Endothelial cell of umbilical vein (primary cell): Measurements from ENCODE around the gene R3HDM2. TPM values are rescaled to one million over a fixed set of nuclear protein-coding genes. Genes with fewer than 3 reads are reported as not detected.

Experiments
- BruUV-seq: library from RNA; stranded (reverse); fragments of 400-500 nt; replicated peaks from 2 replicates; lab custom pipeline; 2021; lab: Mats Ljungman, UMichigan
- CTCF ChIA-PET: fragments of 300-600, 350-600 bp; sonication (Branson Sonifier 250); formaldehyde crosslinking; loops from one replicate; lab custom pipeline; 2021; ENCODE audit warnings: antibody characterized with exemption, inconsistent platforms; lab: Charles Lee
- POLR2A ChIA-PET: fragments of 300-600, 350-600 bp; sonication (Branson Sonifier 250); formaldehyde crosslinking; loops from one replicate; lab custom pipeline; 2021; ENCODE audit warnings: antibody characterized with exemption, inconsistent platforms; lab: Charles Lee
- DNase-seq: peaks from one replicate; pipeline ENCODE4 v3.0.0-alpha.2; 2011; ENCODE audit warnings: low read depth, low spot score
- FAIRE-seq: peaks from 2 replicates; lab custom pipeline; 2011; peaks lifted over from hg19 to GRCh38; lab: Jason Lieb, UNC
- H2AFZ ChIP-seq: 2 replicates; pipeline ENCODE4 v1.6.0; 2012; ENCODE audit warnings: low read depth, low read length, control low read depth, inconsistent platforms
- H3K27ac ChIP-seq: 2 replicates; pipeline ENCODE4 v1.5.1; 2011; ENCODE audit warnings: low read depth, mild to moderate bottlenecking, control low read depth, low read length, moderate library complexity; ENCODE audit not compliant: insufficient read depth
- H3K27me3 ChIP-seq, 2 experiments: 2 replicates each; pipeline versions ENCODE4 v1.6.0 to v1.6.1; 2011; ENCODE audit warnings: low read length in 2 of 2, mixed read lengths in 1 of 2; ENCODE audit not compliant: control insufficient read depth in 2 of 2, insufficient read depth in 2 of 2
- H3K36me3 ChIP-seq, 2 experiments: 2 replicates in 1 of 2; 3 replicates in 1 of 2; pipeline ENCODE4 v1.5.1; 2011; ENCODE audit warnings: low read length in 2 of 2, mild to moderate bottlenecking in 1 of 2, moderate library complexity in 1 of 2; ENCODE audit not compliant: control insufficient read depth in 2 of 2, insufficient read depth in 2 of 2; ENCODE audit errors: extremely low read depth in 1 of 2
- H3K4me1 ChIP-seq: 3 replicates; pipeline ENCODE4 v1.5.1; 2011; ENCODE audit warnings: mild to moderate bottlenecking, low read length; ENCODE audit not compliant: control insufficient read depth, insufficient read depth; ENCODE audit errors: extremely low read depth
- H3K4me2 ChIP-seq: 2 replicates; pipeline ENCODE4 v1.6.1; 2011; ENCODE audit warnings: low read length, control low read depth, mixed read lengths; ENCODE audit not compliant: insufficient read depth
- H3K4me3 ChIP-seq, 3 experiments: fragments of 200-600 bp in 1 of 3; sonication (generic), shearing (Covaris generic) in 1 of 3; replicated peaks in 1 of 3; 2 replicates each; pipeline ENCODE4 v1.5.1; 2011 to 2016; ENCODE audit warnings: control low read depth in 3 of 3, low read length in 3 of 3, mild to moderate bottlenecking in 2 of 3, inconsistent platforms in 1 of 3, low read depth in 1 of 3, moderate library complexity in 1 of 3; ENCODE audit not compliant: insufficient read depth in 1 of 3
- H3K79me2 ChIP-seq: 2 replicates; pipeline ENCODE4 v1.6.0; 2012; ENCODE audit warnings: low read length, inconsistent platforms; ENCODE audit not compliant: control insufficient read depth, insufficient read depth
- H3K9ac ChIP-seq: replicated peaks from 2 replicates; pipeline ENCODE3; 2011; ENCODE audit warnings: low read length, control low read depth; ENCODE audit not compliant: insufficient read depth; ENCODE audit errors: extremely low read depth
- H3K9me1 ChIP-seq: replicated peaks from 3 replicates; pipeline ENCODE4 v1.6.0; 2011; ENCODE audit warnings: mild to moderate bottlenecking, low read length; ENCODE audit not compliant: control insufficient read depth, insufficient read depth; ENCODE audit errors: extremely low read depth
- H3K9me3 ChIP-seq: replicated peaks from 2 replicates; pipeline ENCODE4 v1.5.1; 2012; ENCODE audit warnings: low read length, inconsistent platforms; ENCODE audit not compliant: control insufficient read depth, insufficient read depth
- H4K20me1 ChIP-seq: replicated peaks from 2 replicates; pipeline ENCODE3; 2011; ENCODE audit warnings: mild to moderate bottlenecking, low read length; ENCODE audit not compliant: control insufficient read depth, insufficient read depth; ENCODE audit errors: extremely low read depth
- EZH2 ChIP-seq: IDR thresholded peaks from 2 replicates; pipeline ENCODE4 v1.6.1; 2012; ENCODE audit warnings: borderline replicate concordance, low read depth, mild to moderate bottlenecking, moderate library complexity, low read length, inconsistent platforms; ENCODE audit not compliant: severe bottlenecking
- JUN ChIP-seq: IDR thresholded peaks from 2 replicates; pipeline ENCODE4 v1.6.1; 2011; ENCODE audit warnings: borderline replicate concordance, low read depth; ENCODE audit not compliant: insufficient read length, insufficient read depth
- MYC ChIP-seq: IDR thresholded peaks from one replicate; pipeline ENCODE4 v1.6.1; 2011; ENCODE audit warnings: mild to moderate bottlenecking, low read depth, low read length
- POLR2AphosphoS5 ChIP-seq: IDR thresholded peaks from 2 replicates; pipeline ENCODE4 v1.6.1; 2012; ENCODE audit warnings: low read depth, mild to moderate bottlenecking, control low read depth, low read length, moderate library complexity; ENCODE audit not compliant: insufficient read depth
- dilution Hi-C: fragments of 300-500 bp; cut with MboI; formaldehyde crosslinking; loops from one replicate; pipeline ENCODE4 v1.15.0; 2019; ENCODE audit warnings: low sequenced_read_pairs; ENCODE audit not compliant: extremely low pct_ligation_motif_present
- intact Hi-C: fragments of 100-400 bp; cut with micrococcal nuclease; formaldehyde crosslinking; loops from one replicate; pipeline ENCODE4 v1.10.0; 2022
- polyA plus RNA-seq, 4 experiments: library from polyadenylated mRNA; depleted of rRNA in 3 of 4; stranded (reverse) in 3 of 4; unstranded in 1 of 4; fragments of >200 nt; gene quantifications; 2 replicates each; pipeline versions ENCODE4 v1.2.1 to v1.2.3, GENCODE V29; 2011 to 2012; ENCODE audit warnings: missing spikeins in 1 of 4
- total RNA-seq: library from RNA; stranded (reverse); gene quantifications from 2 replicates; pipeline ENCODE4 v1.2.3, GENCODE V29; 2021

Gene R3HDM2
- total and polyA plus RNA-seq, 2 donors (not counting 3 experiments of a cell fraction or from before 2014, with no cell fraction given) = 26.1 to 31.3 TPM

- no peaks in the 10 kb centered on the region for H3K9me3 ChIP-seq
- no peak for FAIRE-seq
- H3K9ac ChIP-seq = no peak overlapping the region
- no peaks in the 10 kb centered on the region for H3K36me3 ChIP-seq
- peaks cover 5 to 10% of the 10 kb centered on the region in 2 experiments for H3K27me3 ChIP-seq
- no peaks in the 10 kb centered on the region for H3K79me2 ChIP-seq
- H4K20me1 ChIP-seq = no peaks in the 10 kb centered on the region
- no peak overlapping the region for H3K27ac ChIP-seq
- POLR2A ChIA-PET = interaction anchor here (0.6 kb wide), 1 partner anchor 146 kb away, joined by 4 read pairs; no protein-coding TSS in a partner anchor
- TF ChIP-seq POLR2AphosphoS5 = no peak
- H3K4me3 ChIP-seq = no peak overlapping the region
- BruUV-seq = no TSS peak
- no peak for DNase-seq
- no peak overlapping the region for H2AFZ ChIP-seq
- CTCF ChIA-PET = no interaction called here
- H3K4me2 ChIP-seq = no peak overlapping the region
- H3K9me1 ChIP-seq = no peaks in the 10 kb centered on the region
- peaks cover 14% of the 10 kb centered on the region for H3K4me1 ChIP-seq
- dilution Hi-C loops (no loop called here), intact Hi-C loops (no loop called here)
Measured at GRCh38 chr12:57460468-57460784, 29.6 kb upstream of the R3HDM2 start.

GRCh38 chr12:57459750-57460467 lies 29.1 kb upstream of the R3HDM2 start, which contains the start of gene GLI1:
GLI1 (plus strand) TSS chr12:57459785; CDS start chr12:57463692, 3,907 bp downstream.
- no peaks in the 10 kb centered on the region for H4K20me1 ChIP-seq
- peak within 1 kb of the TSS; percentile 25 for H3K27ac ChIP-seq
- peak within 1 kb of the TSS; percentile 37 to 63 (median 55) for H3K4me3 ChIP-seq
- H3K36me3 ChIP-seq = no peaks in the 10 kb centered on the region
- peak within 1 kb of the TSS; percentile 36 for H3K9ac ChIP-seq
- CTCF ChIA-PET = interaction anchor here (0.6 to 2.0 kb wide), 30 partner anchors 9 to 1486 kb away, joined by 3 to 27 read pairs (median 4); partner anchors contain the start of genes B4GALNT1, RAB5B and SHMT2
- intact Hi-C loops (loop anchor here (1.0 to 2.0 kb wide), 2 partner anchors 28 to 161 kb away; partner anchors contain the start of gene MARS1), dilution Hi-C loops (no loop called here)
- H3K4me1 ChIP-seq = peaks cover 14% of the 10 kb centered on the region
- no peaks in the 10 kb centered on the region for H3K9me3 ChIP-seq
- BruUV-seq = no TSS peak
- FAIRE-seq (no peak), DNase-seq (no peak)
- POLR2A ChIA-PET = no interaction called here
- peak within 1 kb of the TSS; percentile 79 for H3K4me2 ChIP-seq
- H3K9me1 ChIP-seq = no peaks in the 10 kb centered on the region
- H3K27me3 ChIP-seq = peaks cover 5 to 10% of the 10 kb centered on the region in 2 experiments
- H2AFZ ChIP-seq = peak within 1 kb of the TSS; percentile 92
- TF ChIP-seq JUN (no peak), MYC (no peak), EZH2 (peak; percentile 10)
- no peaks in the 10 kb centered on the region for H3K79me2 ChIP-seq
